OCI-LY7 (cell line): Measurements from ENCODE around the gene TMIE. TPM values are rescaled to one million over a fixed set of nuclear protein-coding genes. Genes with fewer than 3 reads are reported as not detected.

Experiments
- BruUV-seq: library from RNA; stranded (reverse); fragments of 400-500 nt; replicated peaks from 2 replicates; lab custom pipeline; 2021; lab: Mats Ljungman, UMichigan
- CTCF ChIA-PET: fragments of 300-600 bp; sonication (Branson Sonifier 250); formaldehyde crosslinking; loops from one replicate; lab custom pipeline; 2022; ENCODE audit warnings: antibody characterized with exemption; ENCODE audit not compliant: unreplicated experiment; lab: Charles Lee
- POLR2A ChIA-PET: fragments of 300-600 bp; sonication (Branson Sonifier 250); formaldehyde crosslinking; loops from one replicate; lab custom pipeline; 2022; ENCODE audit warnings: antibody characterized with exemption; lab: Charles Lee
- DNase-seq: peaks from one replicate; pipeline ENCODE4 v3.0.0-alpha.2; 2015; ENCODE audit warnings: low spot score
- H2AFZ ChIP-seq: fragments of 200-600 bp; sonication (generic), shearing (Covaris generic); 2 replicates; pipeline ENCODE4 v1.6.1; 2014; ENCODE audit warnings: mild to moderate bottlenecking, antibody characterized with exemption, low read length, moderate library complexity
- H3K27ac ChIP-seq: fragments of 200-600 bp; sonication (generic); 2 replicates; pipeline ENCODE4 v1.5.1; 2014; ENCODE audit warnings: mixed run types, low read depth, mild to moderate bottlenecking, moderate library complexity, low read length, inconsistent platforms; ENCODE audit not compliant: poor library complexity, severe bottlenecking
- H3K36me3 ChIP-seq: fragments of 200-600 bp; sonication (generic); 2 replicates; pipeline ENCODE4 v1.6.1; 2014; ENCODE audit warnings: mild to moderate bottlenecking, antibody characterized with exemption, low read length, moderate library complexity, mixed read lengths; ENCODE audit not compliant: insufficient read depth
- H3K4me1 ChIP-seq: fragments of 200-600 bp; sonication (generic); 2 replicates; pipeline ENCODE4 v1.5.1; 2014; ENCODE audit warnings: mild to moderate bottlenecking, low read length; ENCODE audit not compliant: insufficient read depth, poor library complexity, severe bottlenecking
- H3K4me2 ChIP-seq: fragments of 200-600 bp; sonication (generic); 2 replicates; pipeline ENCODE4 v1.6.1; 2014; ENCODE audit warnings: mild to moderate bottlenecking, low read length
- H3K4me3 ChIP-seq: fragments of 200-600 bp; sonication (generic); 2 replicates; pipeline ENCODE4 v1.5.1; 2014; ENCODE audit warnings: mild to moderate bottlenecking, low read depth, low read length; ENCODE audit not compliant: poor library complexity, severe bottlenecking
- H3K79me2 ChIP-seq: fragments of 200-600 bp; sonication (generic); 2 replicates; pipeline ENCODE4 v1.6.1; 2016; ENCODE audit warnings: low read depth, mild to moderate bottlenecking, low read length, moderate library complexity, mixed read lengths; ENCODE audit not compliant: insufficient read depth
- H3K9me2 ChIP-seq: fragments of 200-600 bp; sonication (generic); 2 replicates; pipeline ENCODE4 v1.6.1; 2016; ENCODE audit warnings: mild to moderate bottlenecking, low read length, mixed read lengths; ENCODE audit not compliant: insufficient read depth
- H3K9me3 ChIP-seq: fragments of 200-600 bp; sonication (generic); 2 replicates; pipeline ENCODE4 v1.6.1; 2014; ENCODE audit warnings: mild to moderate bottlenecking, mixed run types, low read length, mixed read lengths
- H4K20me1 ChIP-seq: fragments of 200-600 bp; sonication (generic); 2 replicates; pipeline ENCODE4 v1.6.1; 2014; ENCODE audit warnings: mild to moderate bottlenecking, antibody characterized with exemption, low read length, moderate library complexity, mixed read lengths; ENCODE audit not compliant: insufficient read depth
- EZH2phosphoT487 ChIP-seq: fragments of 200-600 bp; sonication (generic); IDR thresholded peaks from 2 replicates; pipeline ENCODE4 v1.6.1; 2018; ENCODE audit warnings: low read depth, borderline replicate concordance, mild to moderate bottlenecking, mixed run types, antibody characterized with exemption, low read length, moderate library complexity, mixed read lengths
- intact Hi-C: fragments of 100-400 bp; cut with micrococcal nuclease; formaldehyde crosslinking; loops from one replicate; pipeline ENCODE4 v1.10.0; 2022; ENCODE audit not compliant: unreplicated experiment
- total RNA-seq, 2 experiments: library from RNA; depleted of rRNA in 1 of 2; stranded (reverse); fragments of >200 nt in 1 of 2; shearing (Covaris generic) in 1 of 2; gene quantifications; 2 replicates each; pipeline ENCODE4 v1.2.3, GENCODE V29; 2014 to 2022
- TF ChIP-seq, protein P1 (sequence below): fragments of 200-600 bp; sonication (generic); conservative IDR thresholded peaks from 2 replicates; pipeline ENCODE4 v1.5.1; 2014; ENCODE audit warnings: mild to moderate bottlenecking, antibody characterized with exemption, low read length, moderate library complexity, mixed read lengths

The TMIE gene
- total RNA-seq, 2 experiments from 2014 or later = not detected

DNA sequence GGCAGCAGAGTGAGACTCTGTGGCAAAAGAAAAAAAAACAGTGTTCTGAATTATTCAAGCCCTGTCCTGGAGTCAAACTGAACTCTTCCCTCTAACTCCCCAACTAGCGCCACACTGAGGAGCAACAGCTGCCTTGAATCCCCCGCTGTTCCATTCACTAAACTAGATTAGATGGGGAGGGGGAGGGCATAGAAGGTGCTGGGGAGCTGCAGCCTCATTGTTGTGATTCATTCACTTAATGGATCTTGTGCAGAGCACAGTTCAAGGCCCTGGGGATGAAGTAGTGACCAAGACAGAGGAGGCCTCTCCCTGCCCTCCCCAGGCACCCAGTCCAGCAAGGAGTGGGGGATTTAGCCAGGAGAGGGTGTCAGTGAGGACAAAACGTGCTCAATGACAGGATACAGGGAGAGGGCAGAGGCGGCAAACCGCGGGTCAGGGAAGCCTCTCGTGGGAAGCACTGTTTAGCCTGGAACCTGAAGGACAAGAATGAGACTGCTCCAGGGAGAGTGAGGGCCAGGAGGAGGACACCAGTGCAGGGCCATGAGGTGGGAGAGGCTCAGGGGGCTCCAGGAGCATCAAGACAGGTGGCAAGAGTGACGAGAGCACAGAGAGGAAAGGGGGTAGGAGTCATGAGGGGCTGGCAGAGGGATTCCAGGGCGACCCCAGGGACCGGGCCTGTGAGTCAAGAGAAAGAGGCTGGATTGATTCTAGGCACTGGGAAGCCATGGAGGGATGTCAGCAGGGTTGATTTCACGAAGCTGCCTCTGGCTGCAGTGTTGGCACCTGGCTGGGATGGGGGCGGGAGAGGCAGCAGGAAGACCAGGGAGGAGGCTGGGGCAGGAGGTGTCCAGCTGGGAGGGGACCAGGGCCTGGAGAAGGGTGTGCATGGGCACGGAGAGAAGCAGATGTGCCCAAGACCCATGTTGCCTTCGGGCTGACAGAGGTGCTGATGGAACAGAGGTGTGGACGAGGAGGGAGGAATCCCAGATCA lies 39.1 kb upstream of the TMIE start:
- no peak for DNase-seq
- no peaks in the 10 kb centered on the region for H3K9me2 ChIP-seq
- TF ChIP-seq, protein P1, sequence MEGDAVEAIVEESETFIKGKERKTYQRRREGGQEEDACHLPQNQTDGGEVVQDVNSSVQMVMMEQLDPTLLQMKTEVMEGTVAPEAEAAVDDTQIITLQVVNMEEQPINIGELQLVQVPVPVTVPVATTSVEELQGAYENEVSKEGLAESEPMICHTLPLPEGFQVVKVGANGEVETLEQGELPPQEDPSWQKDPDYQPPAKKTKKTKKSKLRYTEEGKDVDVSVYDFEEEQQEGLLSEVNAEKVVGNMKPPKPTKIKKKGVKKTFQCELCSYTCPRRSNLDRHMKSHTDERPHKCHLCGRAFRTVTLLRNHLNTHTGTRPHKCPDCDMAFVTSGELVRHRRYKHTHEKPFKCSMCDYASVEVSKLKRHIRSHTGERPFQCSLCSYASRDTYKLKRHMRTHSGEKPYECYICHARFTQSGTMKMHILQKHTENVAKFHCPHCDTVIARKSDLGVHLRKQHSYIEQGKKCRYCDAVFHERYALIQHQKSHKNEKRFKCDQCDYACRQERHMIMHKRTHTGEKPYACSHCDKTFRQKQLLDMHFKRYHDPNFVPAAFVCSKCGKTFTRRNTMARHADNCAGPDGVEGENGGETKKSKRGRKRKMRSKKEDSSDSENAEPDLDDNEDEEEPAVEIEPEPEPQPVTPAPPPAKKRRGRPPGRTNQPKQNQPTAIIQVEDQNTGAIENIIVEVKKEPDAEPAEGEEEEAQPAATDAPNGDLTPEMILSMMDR = no peak
- TF ChIP-seq EZH2phosphoT487 = no peak
- ChIA-PET CTCF (no interaction called here), POLR2A (no interaction called here)
- no TSS peak for BruUV-seq
- no peaks in the 10 kb centered on the region for H3K9me3 ChIP-seq
- H2AFZ ChIP-seq = no peak overlapping the region
- no peaks in the 10 kb centered on the region for H3K36me3 ChIP-seq
- H3K79me2 ChIP-seq = no peaks in the 10 kb centered on the region
- intact Hi-C loops = loop anchor here (2.0 kb wide), 1 partner anchor 173 kb away; no protein-coding TSS in a partner anchor
- peaks cover 5% of the 10 kb centered on the region for H3K4me1 ChIP-seq
- no peaks in the 10 kb centered on the region for H4K20me1 ChIP-seq
- H3K27ac ChIP-seq = no peak overlapping the region
- H3K4me2 ChIP-seq = no peak overlapping the region
- no peak overlapping the region for H3K4me3 ChIP-seq

DNA sequence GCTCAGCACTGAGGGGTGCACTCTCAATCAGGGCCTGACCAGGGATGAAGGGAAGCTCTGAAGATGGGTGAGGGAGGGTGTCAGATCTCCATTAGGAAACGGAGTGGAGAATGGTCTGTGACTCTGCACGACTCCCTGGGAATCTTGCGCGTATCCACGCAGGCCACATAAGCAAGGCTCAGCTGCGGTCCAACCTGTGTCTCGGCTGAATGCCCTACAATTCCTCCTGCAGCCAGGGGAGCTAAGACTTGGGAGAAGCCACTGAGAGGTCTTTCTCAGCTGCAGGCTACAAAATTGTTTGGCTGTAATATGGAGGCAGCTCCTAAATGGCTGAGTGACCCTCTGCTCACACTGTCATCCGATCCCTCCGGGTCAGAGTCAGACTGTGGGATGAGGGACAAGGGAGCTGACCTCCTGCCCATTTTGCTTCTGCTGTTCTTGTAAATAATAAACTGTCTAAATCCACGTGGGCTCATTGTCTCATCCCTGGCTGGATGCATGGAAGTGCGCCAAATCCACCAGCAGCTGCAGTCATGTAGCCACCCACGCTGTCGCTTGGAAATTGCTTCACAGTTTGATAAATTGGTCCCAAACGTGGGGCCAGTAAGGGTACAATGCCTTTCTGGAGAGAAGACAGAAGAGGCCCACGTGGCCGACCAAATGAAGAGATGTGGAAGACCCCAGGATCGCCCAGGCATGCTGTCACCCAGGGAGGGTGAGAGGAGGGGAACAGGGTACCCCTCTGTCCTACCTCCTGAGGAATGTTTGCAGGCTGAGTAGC lies 38.2 kb upstream of the TMIE start:
- Histone ChIP-seq H3K4me2 (no peak overlapping the region), H3K36me3 (no peaks in the 10 kb centered on the region), H3K9me3 (no peaks in the 10 kb centered on the region), H4K20me1 (no peaks in the 10 kb centered on the region), H3K4me3 (no peak overlapping the region), H2AFZ (no peak overlapping the region), H3K9me2 (no peaks in the 10 kb centered on the region), H3K27ac (no peak overlapping the region), H3K4me1 (peaks cover 5% of the 10 kb centered on the region), H3K79me2 (no peaks in the 10 kb centered on the region)
- DNase-seq = no peak
- ChIA-PET POLR2A (no interaction called here), CTCF (interaction anchor here (0.6 kb wide), 1 partner anchor 29 kb away, joined by 3 read pairs; no protein-coding TSS in a partner anchor)
- intact Hi-C loops = no loop called here
- no TSS peak for BruUV-seq
- TF ChIP-seq, protein P1 = no peak
- TF ChIP-seq EZH2phosphoT487 = no peak
